Liver (tissue), 9 donors: ENCODE measurements around the gene GRAMD4. TPM values are rescaled to one million over a fixed set of nuclear protein-coding genes. Genes with fewer than 3 reads are reported as not detected.

Experiments
- DNase-seq: peaks from one replicate; pipeline ENCODE4 v3.0.0-alpha.2; 2017; ENCODE audit warnings: low spot score
- H3K27ac ChIP-seq, 2 donors: one replicate each; pipeline ENCODE4 v1.7.0; 2013; ENCODE audit warnings: inconsistent platforms in 2 of 2, low read length in 2 of 2, control low read depth in 1 of 2, low read depth in 1 of 2, mild to moderate bottlenecking in 1 of 2
- H3K27me3 ChIP-seq, 4 donors: one replicate each; pipeline versions ENCODE4 v1.6.1 to v1.7.0; 2013; ENCODE audit warnings: low read length in 3 of 4, inconsistent platforms in 1 of 4, mild to moderate bottlenecking in 1 of 4, moderate library complexity in 1 of 4; ENCODE audit not compliant: control insufficient read depth in 4 of 4, insufficient read depth in 4 of 4
- H3K36me3 ChIP-seq, 4 donors: one replicate each; pipeline versions ENCODE4 v1.6.1 to v1.7.0; 2013; ENCODE audit warnings: low read length in 3 of 4, mild to moderate bottlenecking in 3 of 4, low read depth in 1 of 4, moderate library complexity in 1 of 4; ENCODE audit not compliant: control insufficient read depth in 4 of 4, insufficient read depth in 3 of 4
- H3K4me1 ChIP-seq, 4 donors: one replicate each; pipeline versions ENCODE4 v1.6.1 to v1.7.0; 2013; ENCODE audit warnings: low read length in 3 of 4, mild to moderate bottlenecking in 3 of 4, moderate library complexity in 1 of 4; ENCODE audit not compliant: control insufficient read depth in 4 of 4, insufficient read depth in 4 of 4
- H3K4me3 ChIP-seq, 3 donors: one replicate each; pipeline versions ENCODE4 v1.6.1 to v1.7.0; 2013; ENCODE audit warnings: low read length in 3 of 3, control low read depth in 1 of 3, low read depth in 1 of 3, mild to moderate bottlenecking in 1 of 3
- H3K9ac ChIP-seq, 2 donors: one replicate each; pipeline ENCODE4 v1.7.0; 2013; ENCODE audit warnings: low read length in 2 of 2, mild to moderate bottlenecking in 2 of 2, moderate library complexity in 2 of 2, control low read depth in 1 of 2, low read depth in 1 of 2
- H3K9me3 ChIP-seq, 4 donors: one replicate each; pipeline versions ENCODE4 v1.6.1 to v1.7.0; 2013; ENCODE audit warnings: low read length in 3 of 4; ENCODE audit not compliant: control insufficient read depth in 4 of 4
- GABPA ChIP-seq, 2 donors: IDR thresholded peaks in 1 of 2; conservative IDR thresholded peaks in 1 of 2; 2 replicates each; pipeline ENCODE4 v1.6.1; 2016; ENCODE audit warnings: antibody characterized with exemption in 2 of 2, mild to moderate bottlenecking in 1 of 2, moderate library complexity in 1 of 2
- HNF4A ChIP-seq, 2 donors: conservative IDR thresholded peaks; 2 replicates each; pipeline ENCODE4 v1.6.1; 2016; ENCODE audit warnings: antibody characterized with exemption in 2 of 2, mild to moderate bottlenecking in 2 of 2
- JUND ChIP-seq, 2 donors: IDR thresholded peaks; 2 replicates each; pipeline ENCODE4 v1.6.1; 2016; ENCODE audit warnings: antibody characterized with exemption in 2 of 2
- MAX ChIP-seq: IDR thresholded peaks from 2 replicates; pipeline ENCODE4 v1.6.1; 2016; ENCODE audit warnings: antibody characterized with exemption
- RAD21 ChIP-seq, 2 donors: IDR thresholded peaks; 2 replicates each; pipeline ENCODE4 v1.6.1; 2016; ENCODE audit warnings: antibody characterized with exemption in 2 of 2, mild to moderate bottlenecking in 2 of 2
- RXRA ChIP-seq, 2 donors: IDR thresholded peaks; 2 replicates each; pipeline ENCODE4 v1.6.1; 2017 to 2018; ENCODE audit warnings: antibody characterized with exemption in 2 of 2, mild to moderate bottlenecking in 1 of 2
- TAF1 ChIP-seq: conservative IDR thresholded peaks from 2 replicates; pipeline ENCODE4 v1.6.1; 2016; ENCODE audit warnings: antibody characterized with exemption, mild to moderate bottlenecking
- YY1 ChIP-seq: IDR thresholded peaks from 2 replicates; pipeline ENCODE4 v1.6.1; 2016; ENCODE audit warnings: antibody characterized with exemption, mild to moderate bottlenecking
- WGBS: extraction: QIAGEN DNeasy Blood & Tissue Kit; methylation state at CpG from one replicate; pipeline ENCODE4 v1.1.7; 2013; 5-methylcytosine and 5-hydroxymethylcytosine counted together
- polyA plus RNA-seq, 2 donors: library from polyadenylated mRNA; stranded (reverse) in 1 of 2; unstranded in 1 of 2; fragments of 200-250 nt in 1 of 2; fragments of >200 nt in 1 of 2; fragmentation: Nextera tagmentation in 1 of 2; extraction: Ambion mirVana in 1 of 2; gene quantifications; one replicate each; pipeline versions ENCODE4 v1.2.1 to v1.2.3, GENCODE V29; 2013 to 2015
- total RNA-seq, 2 donors: library from RNA; depleted of rRNA; stranded (reverse); fragments of >200 nt; gene quantifications; one replicate each; pipeline ENCODE4 v1.2.3, GENCODE V29; 2014
- TF ChIP-seq, protein P1 (sequence below): fragments of 150-350 bp; IDR thresholded peaks from 2 replicates; pipeline ENCODE4 v1.5.1; 2017; ENCODE audit warnings: improper control_type of control experiment, low read depth, low read length; ENCODE audit not compliant: missing input control
- donor health status: healthy.
- donor health status: healthy.
- donor health status: healthy.
- donor health status: healthy.
- donor health status: healthy.

The GRAMD4 gene
- total and polyA plus RNA-seq, 4 donors: 2.7 to 53.5 (median 21.6) TPM

- TF ChIP-seq, protein P1, sequence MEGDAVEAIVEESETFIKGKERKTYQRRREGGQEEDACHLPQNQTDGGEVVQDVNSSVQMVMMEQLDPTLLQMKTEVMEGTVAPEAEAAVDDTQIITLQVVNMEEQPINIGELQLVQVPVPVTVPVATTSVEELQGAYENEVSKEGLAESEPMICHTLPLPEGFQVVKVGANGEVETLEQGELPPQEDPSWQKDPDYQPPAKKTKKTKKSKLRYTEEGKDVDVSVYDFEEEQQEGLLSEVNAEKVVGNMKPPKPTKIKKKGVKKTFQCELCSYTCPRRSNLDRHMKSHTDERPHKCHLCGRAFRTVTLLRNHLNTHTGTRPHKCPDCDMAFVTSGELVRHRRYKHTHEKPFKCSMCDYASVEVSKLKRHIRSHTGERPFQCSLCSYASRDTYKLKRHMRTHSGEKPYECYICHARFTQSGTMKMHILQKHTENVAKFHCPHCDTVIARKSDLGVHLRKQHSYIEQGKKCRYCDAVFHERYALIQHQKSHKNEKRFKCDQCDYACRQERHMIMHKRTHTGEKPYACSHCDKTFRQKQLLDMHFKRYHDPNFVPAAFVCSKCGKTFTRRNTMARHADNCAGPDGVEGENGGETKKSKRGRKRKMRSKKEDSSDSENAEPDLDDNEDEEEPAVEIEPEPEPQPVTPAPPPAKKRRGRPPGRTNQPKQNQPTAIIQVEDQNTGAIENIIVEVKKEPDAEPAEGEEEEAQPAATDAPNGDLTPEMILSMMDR: no peak
Measured at GRCh38 chr22:46609175-46609690, 11.0 kb upstream of the GRAMD4 start (continued).

GRCh38 chr22:46609724-46610201, 10.4 kb upstream of the GRAMD4 start:
- Histone ChIP-seq H3K36me3 (no peaks in the 10 kb centered on the region), H3K27ac (no peak overlapping the region), H3K4me1 (peaks cover 0 to 7% (median 3%) of the 10 kb centered on the region in 4 donors), H3K9me3 (no peaks in the 10 kb centered on the region), H3K27me3 (no peaks in the 10 kb centered on the region), H3K4me3 (no peak overlapping the region), H3K9ac (no peak overlapping the region)
- TF ChIP-seq RAD21 (IDR thresholded peaks at IDR 0.05): no peak
- no peak for TF ChIP-seq GABPA (IDR thresholded peaks at IDR 0.05 in 1 of 2, conservative IDR thresholded peaks at IDR 0.05 in 1 of 2)
- no peak for TF ChIP-seq YY1
- TF ChIP-seq TAF1: no peak
- no peak for TF ChIP-seq MAX
- TF ChIP-seq JUND (IDR thresholded peaks at IDR 0.05): no peak
- TF ChIP-seq HNF4A (conservative IDR thresholded peaks at IDR 0.05): no peak
- no peak for DNase-seq
- WGBS: 91% methylated on average over 14 of the region's 14 CpGs

DNA sequence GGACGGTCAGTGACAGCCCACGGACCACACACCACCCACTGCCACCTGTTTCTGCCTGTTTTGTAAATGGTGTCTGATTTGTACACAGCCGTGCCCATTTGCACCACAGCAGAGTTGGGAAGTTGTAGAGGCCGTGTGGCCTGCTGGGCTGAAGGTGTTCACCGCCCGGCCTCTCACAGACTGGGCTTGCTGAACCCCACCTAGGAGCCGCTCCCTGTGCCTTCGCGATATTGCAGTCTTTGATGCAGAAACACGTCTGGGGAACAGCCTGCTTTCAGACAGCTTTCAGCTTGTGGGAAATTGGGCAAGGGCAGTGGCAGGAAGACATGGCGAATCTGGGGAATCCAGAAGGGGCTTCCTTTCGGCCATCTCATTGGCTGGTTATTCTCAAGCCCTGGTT, 9.8 kb upstream of the GRAMD4 start:
- no peaks in the 10 kb centered on the region for H3K9me3 ChIP-seq
- TF ChIP-seq RAD21 (IDR thresholded peaks at IDR 0.05) (no peak), GABPA (IDR thresholded peaks at IDR 0.05 in 1 of 2, conservative IDR thresholded peaks at IDR 0.05 in 1 of 2) (no peak), MAX (no peak)
- H3K36me3 ChIP-seq: no peaks in the 10 kb centered on the region
- H3K4me3 ChIP-seq: no peak overlapping the region
- peaks cover 0 to 7% (median 3%) of the 10 kb centered on the region in 4 donors for H3K4me1 ChIP-seq
- WGBS: 84% methylated on average over 12 of the region's 12 CpGs
- no peak overlapping the region for H3K27ac ChIP-seq
- DNase-seq: no peak
- H3K27me3 ChIP-seq: no peaks in the 10 kb centered on the region
- H3K9ac ChIP-seq: no peak overlapping the region

DNA sequence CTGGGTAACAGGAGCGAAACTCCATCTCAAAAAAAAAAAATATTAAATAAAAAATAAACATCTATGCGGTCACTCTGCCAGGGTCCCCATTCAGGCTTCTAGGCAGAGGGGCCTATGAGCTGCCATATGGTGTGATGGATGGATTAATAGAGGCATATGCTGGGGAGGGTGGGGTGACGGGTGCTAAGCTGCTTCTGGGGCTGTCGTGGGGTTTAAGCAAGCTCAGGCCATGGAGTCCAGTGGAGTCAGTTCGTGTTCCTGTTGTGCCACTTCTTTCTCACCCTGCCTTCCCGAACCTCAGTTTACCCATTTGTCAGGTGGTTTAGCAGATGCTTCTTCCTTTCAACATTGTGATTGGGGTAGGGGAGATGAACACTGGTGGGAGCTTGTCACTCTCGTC, 9.0 kb upstream of the GRAMD4 start:
- no peaks in the 10 kb centered on the region for H3K27me3 ChIP-seq
- H3K27ac ChIP-seq: no peak overlapping the region
- H3K4me1 ChIP-seq: peaks cover 0 to 7% (median 3%) of the 10 kb centered on the region in 4 donors
- 95% methylated on average over 7 of the region's 7 CpGs for WGBS
- H3K4me3 ChIP-seq: no peak overlapping the region
- H3K36me3 ChIP-seq: no peaks in the 10 kb centered on the region
- H3K9me3 ChIP-seq: no peaks in the 10 kb centered on the region
- H3K9ac ChIP-seq: no peak overlapping the region
- DNase-seq: no peak
- no peak for TF ChIP-seq RXRA (IDR thresholded peaks at IDR 0.05)
